Glomerular visceral epithelial cell (primary cell): Measurements from ENCODE around the gene SEPTIN10.

ENCODE experiments used
- DNase-seq: peaks from one replicate; pipeline ENCODE4 v3.0.0-alpha.2; 2016; ENCODE audit errors: extremely low spot score

SEPTIN10 gene

GRCh38 chr2:109497911-109498870, 115.6 kb downstream of the SEPTIN10 start:
- no peak for DNase-seq

- DNase-seq: no peak
Measured at GRCh38 chr2:109497463-109497862, 116.3 kb downstream of the SEPTIN10 start.

GRCh38 chr2:109494351-109494750, 119.4 kb downstream of the SEPTIN10 start:
- DNase-seq: no peak

GRCh38 chr2:109493176-109493935, 120.4 kb downstream of the SEPTIN10 start:
- no peak for DNase-seq
